Astrocyte (in vitro differentiated cells and primary cell): ENCODE results near the gene MEIS3. TPM values are rescaled to one million over a fixed set of nuclear protein-coding genes. Genes with fewer than 3 reads are reported as not detected.
"Not testable (repeated sequence)": the region's sequence is repeated elsewhere in the genome, so short reads cannot be mapped to it uniquely, and the experiment has no call there.

Experiments
- DNase-seq: peaks from one replicate; pipeline ENCODE4 v3.0.0-alpha.2; 2010; ENCODE audit warnings: low read depth
- FAIRE-seq: peaks from 2 replicates; lab custom pipeline; 2011; peaks lifted over from hg19 to GRCh38; lab: Jason Lieb, UNC
- H2AFZ ChIP-seq: 2 replicates; pipeline ENCODE4 v1.6.0; 2012; ENCODE audit warnings: low read depth, low read length, inconsistent platforms
- H3K27ac ChIP-seq: 2 replicates; pipeline ENCODE4 v1.5.1; 2011; ENCODE audit warnings: low read depth, low read length, inconsistent platforms
- H3K27me3 ChIP-seq: 2 replicates; pipeline ENCODE4 v1.6.0; 2011; ENCODE audit warnings: low read length, inconsistent platforms; ENCODE audit not compliant: insufficient read depth
- H3K36me3 ChIP-seq: 2 replicates; pipeline ENCODE4 v1.5.1; 2011; ENCODE audit warnings: low read length, inconsistent platforms; ENCODE audit not compliant: insufficient read depth
- H3K4me1 ChIP-seq: 2 replicates; pipeline ENCODE4 v1.5.1; 2011; ENCODE audit warnings: low read length, inconsistent platforms; ENCODE audit not compliant: insufficient read depth
- H3K4me2 ChIP-seq: 2 replicates; pipeline ENCODE4 v1.6.0; 2012; ENCODE audit warnings: low read length, inconsistent platforms
- H3K4me3 ChIP-seq: 2 replicates; pipeline ENCODE4 v1.5.1; 2011; ENCODE audit warnings: low read depth, mild to moderate bottlenecking, low read length, inconsistent platforms; ENCODE audit not compliant: insufficient read depth
- H3K79me2 ChIP-seq: 2 replicates; pipeline ENCODE4 v1.6.0; 2012; ENCODE audit warnings: mild to moderate bottlenecking, low read length, inconsistent platforms; ENCODE audit not compliant: insufficient read depth
- H3K9ac ChIP-seq: 2 replicates; pipeline ENCODE4 v1.6.0; 2012; ENCODE audit warnings: mild to moderate bottlenecking, low read length, inconsistent platforms
- H3K9me3 ChIP-seq: 2 replicates; pipeline ENCODE4 v1.5.1; 2012; ENCODE audit warnings: low read depth, mild to moderate bottlenecking, low read length, inconsistent platforms; ENCODE audit not compliant: insufficient read depth
- H4K20me1 ChIP-seq: 2 replicates; pipeline ENCODE4 v1.6.0; 2012; ENCODE audit warnings: low read length, inconsistent platforms; ENCODE audit not compliant: insufficient read depth
- H3K27ac Mint-ChIP-seq: one replicate; pipeline ENCODE4 v1.8.0; 2021; ENCODE audit warnings: mild to moderate bottlenecking, mixed read lengths; ENCODE audit not compliant: unreplicated experiment
- H3K27me3 Mint-ChIP-seq: one replicate; pipeline ENCODE4 v1.8.0; 2021; ENCODE audit warnings: low read depth, mixed read lengths; ENCODE audit not compliant: unreplicated experiment
- H3K36me3 Mint-ChIP-seq: one replicate; pipeline ENCODE4 v1.8.0; 2021; ENCODE audit warnings: low read depth, mixed read lengths; ENCODE audit not compliant: unreplicated experiment
- H3K4me1 Mint-ChIP-seq: one replicate; pipeline ENCODE4 v1.8.0; 2021; ENCODE audit warnings: low read depth, mixed read lengths; ENCODE audit not compliant: unreplicated experiment
- H3K4me3 Mint-ChIP-seq: one replicate; pipeline ENCODE4 v1.8.0; 2021; ENCODE audit warnings: mild to moderate bottlenecking, moderate library complexity, mixed read lengths; ENCODE audit not compliant: unreplicated experiment
- H3K9me3 Mint-ChIP-seq: one replicate; pipeline ENCODE4 v1.8.0; 2021; ENCODE audit warnings: mild to moderate bottlenecking, mixed read lengths; ENCODE audit not compliant: unreplicated experiment
- CTCF ChIP-seq: IDR thresholded peaks from 2 replicates; pipeline ENCODE4 v1.5.1; 2011; ENCODE audit warnings: low read depth, mild to moderate bottlenecking, inconsistent platforms, low read length, moderate library complexity; ENCODE audit not compliant: insufficient read depth
- EZH2 ChIP-seq: IDR thresholded peaks from 2 replicates; pipeline ENCODE4 v1.6.1; 2012; ENCODE audit warnings: mild to moderate bottlenecking, low read length, inconsistent platforms; ENCODE audit not compliant: insufficient read depth
- total RNA-seq: library from RNA; stranded (reverse); gene quantifications from 2 replicates; pipeline ENCODE4 v1.2.1, GENCODE V29; 2021

Gene MEIS3
- total RNA-seq, 1 donor from 2014 or later = 71.1 TPM

GRCh38 chr19:47414469-47414868 is 4.9 kb downstream of the MEIS3 start:
- no peaks in the 10 kb centered on the region for H3K9me3 Mint-ChIP-seq
- no peak for FAIRE-seq

DNA sequence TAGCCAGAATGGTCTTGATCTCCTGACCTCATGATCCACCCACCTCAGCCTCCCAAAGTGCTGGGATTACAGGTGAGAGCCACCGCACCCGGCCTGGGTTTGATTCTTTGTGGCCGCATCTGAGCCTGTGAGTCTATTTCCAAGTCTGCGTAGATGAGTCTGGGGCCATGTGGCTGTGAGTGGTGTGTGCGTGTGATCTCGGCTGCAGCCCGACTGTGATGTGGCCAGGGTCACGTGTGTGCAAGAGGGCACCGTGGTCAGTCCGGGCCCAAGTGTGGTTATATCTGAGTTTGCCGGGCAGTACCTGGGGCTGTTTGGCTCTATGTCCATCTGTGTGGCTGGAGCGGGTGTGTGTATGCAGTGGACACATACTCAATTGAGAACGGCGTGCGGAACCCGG is 5.4 kb downstream of the MEIS3 start:
- Histone ChIP-seq H3K27ac (no peak overlapping the region), H2AFZ (no peak overlapping the region), H3K36me3 (no peaks in the 10 kb centered on the region), H3K27me3 (peaks cover 21% of the 10 kb centered on the region), H3K79me2 (no peaks in the 10 kb centered on the region), H3K4me1 (no peaks in the 10 kb centered on the region), H3K4me2 (no peak overlapping the region), H3K9me3 (no peaks in the 10 kb centered on the region), H4K20me1 (peaks cover 29% of the 10 kb centered on the region), H3K9ac (no peak overlapping the region), H3K4me3 (no peak overlapping the region)
- FAIRE-seq (no peak), DNase-seq (no peak)
- TF ChIP-seq EZH2 (no peak), CTCF (no peak)
- peaks cover 6% of the 10 kb centered on the region for H3K4me1 Mint-ChIP-seq
- H3K27me3 Mint-ChIP-seq = peaks cover 2% of the 10 kb centered on the region
- no peak overlapping the region for H3K4me3 Mint-ChIP-seq
- H3K27ac Mint-ChIP-seq = no peak overlapping the region
- peaks cover 28% of the 10 kb centered on the region for H3K36me3 Mint-ChIP-seq
- H3K9me3 Mint-ChIP-seq = no peaks in the 10 kb centered on the region

More at GRCh38 chr19:47414469-47414868, 4.9 kb downstream of the MEIS3 start:
- no peaks in the 10 kb centered on the region for H3K79me2 ChIP-seq
- Mint-ChIP-seq H3K36me3 (peaks cover 24% of the 10 kb centered on the region), H3K27ac (no peak overlapping the region), H3K27me3 (peaks cover 2% of the 10 kb centered on the region), H3K4me1 (peaks cover 6% of the 10 kb centered on the region), H3K4me3 (no peak overlapping the region)
- no peak overlapping the region for H3K4me3 ChIP-seq
- DNase-seq = no peak
- no peaks in the 10 kb centered on the region for H3K9me3 ChIP-seq
- no peak overlapping the region for H3K9ac ChIP-seq
- no peak overlapping the region for H2AFZ ChIP-seq
- no peak for TF ChIP-seq EZH2
- no peak for TF ChIP-seq CTCF
- H3K27me3 ChIP-seq = peaks cover 23% of the 10 kb centered on the region
- no peaks in the 10 kb centered on the region for H3K36me3 ChIP-seq
- H3K4me1 ChIP-seq = no peaks in the 10 kb centered on the region
- H3K4me2 ChIP-seq = no peak overlapping the region
- no peak overlapping the region for H3K27ac ChIP-seq
- H4K20me1 ChIP-seq = peaks cover 29% of the 10 kb centered on the region

- H3K27me3 Mint-ChIP-seq, H3K9me3 Mint-ChIP-seq, FAIRE-seq, H3K4me1 Mint-ChIP-seq, H3K36me3 ChIP-seq, H3K27me3 ChIP-seq, H3K27ac ChIP-seq, H3K9ac ChIP-seq, H3K4me3 ChIP-seq, H3K4me3 Mint-ChIP-seq, H3K27ac Mint-ChIP-seq, H3K4me1 ChIP-seq, H2AFZ ChIP-seq, H3K79me2 ChIP-seq, H4K20me1 ChIP-seq, DNase-seq, H3K9me3 ChIP-seq, H3K4me2 ChIP-seq: not testable (repeated sequence)
- H3K36me3 Mint-ChIP-seq = peaks cover 35% of the 10 kb centered on the region
These were observed 7.6 kb downstream of the MEIS3 start for GRCh38 chr19:47411696-47412095.
